Measurements from ENCODE around the gene KCNT2. TPM values are rescaled to one million over a fixed set of nuclear protein-coding genes. Genes with fewer than 3 reads are reported as not detected.
"Not testable (repeated sequence)": the region's sequence is repeated elsewhere in the genome, so short reads cannot be mapped to it uniquely, and the experiment has no call there.

The KCNT2 gene
- total RNA-seq, 2 experiments from 2014 or later, result not detected

DNA sequence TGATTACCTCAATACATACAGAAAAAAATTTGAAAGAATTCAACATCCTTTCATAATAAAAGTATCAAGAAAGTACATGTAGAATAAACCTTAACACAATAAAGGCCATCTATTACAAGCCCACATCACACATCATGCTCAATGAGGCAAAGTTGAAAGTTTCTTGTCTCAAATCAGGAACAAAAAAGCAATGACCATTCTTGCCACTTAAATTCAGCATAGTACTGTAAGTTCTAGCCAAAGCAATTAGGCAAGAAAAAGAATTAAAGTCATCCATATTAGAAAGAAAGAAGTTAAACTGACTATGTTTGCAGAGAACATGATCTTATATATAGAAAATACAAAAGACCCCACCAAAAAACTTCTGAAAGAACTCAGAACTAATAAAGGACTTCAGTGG, 44.5 kb downstream of the KCNT2 start:
- no peaks in the 10 kb centered on the region for H3K36me3 Mint-ChIP-seq
- H3K4me3 Mint-ChIP-seq, result no peak overlapping the region
- DNase-seq (no peak), ATAC-seq (no peak)
- CTCF ChIA-PET, result no interaction called here
- H3K27me3 Mint-ChIP-seq, result no peaks in the 10 kb centered on the region
- no peaks in the 10 kb centered on the region for H3K4me1 Mint-ChIP-seq
- H3K27ac Mint-ChIP-seq, result no peak overlapping the region
- no peaks in the 10 kb centered on the region for H3K9me3 Mint-ChIP-seq (ENCODE audit: low read depth)

DNA sequence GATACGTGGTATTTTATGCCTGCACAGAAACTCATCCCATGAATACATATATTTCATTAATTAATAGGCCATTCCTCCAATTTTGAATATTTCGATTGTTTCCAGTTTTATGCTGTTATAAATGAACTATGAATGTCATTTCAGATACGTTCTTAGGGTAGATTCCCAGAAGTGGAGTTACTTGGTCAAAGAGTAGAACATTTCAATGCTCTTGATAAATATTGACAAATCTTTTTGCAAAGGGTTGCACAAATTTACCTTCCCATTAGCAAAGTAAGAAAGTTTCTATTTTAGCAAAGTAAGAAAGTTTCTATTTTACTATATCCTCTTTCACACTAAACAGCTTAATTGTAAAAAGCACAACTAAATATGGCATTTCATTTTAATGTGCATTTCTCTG, 48.9 kb downstream of the KCNT2 start:
- CTCF ChIA-PET, result no interaction called here
- Mint-ChIP-seq H3K27ac (no peak overlapping the region), H3K27me3 (no peaks in the 10 kb centered on the region), H3K36me3 (no peaks in the 10 kb centered on the region), H3K4me3 (no peak overlapping the region), H3K9me3 (ENCODE audit: low read depth) (no peaks in the 10 kb centered on the region), H3K4me1 (peaks cover 2% of the 10 kb centered on the region)
- ATAC-seq, result no peak
- DNase-seq, result no peak

DNA sequence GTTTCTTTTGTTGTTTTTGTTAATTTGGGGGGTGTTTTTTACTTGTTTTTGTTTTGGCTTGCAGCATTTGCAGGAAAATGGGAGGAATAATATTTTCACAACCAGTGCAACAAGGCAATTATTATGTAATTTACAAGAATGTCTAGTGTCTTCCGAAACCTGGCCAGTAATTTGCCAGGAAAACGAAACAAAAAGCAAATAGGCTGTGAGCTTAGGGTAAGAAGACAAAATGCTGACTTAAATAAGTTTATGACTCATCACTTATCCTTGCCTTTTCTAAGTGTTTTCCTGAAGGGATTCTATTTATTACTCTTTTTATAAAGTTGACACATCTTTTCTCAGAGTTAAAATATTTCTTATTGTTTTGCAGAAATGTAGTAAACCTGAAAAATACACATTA, 49.8 kb downstream of the KCNT2 start:
- Mint-ChIP-seq H3K36me3 (no peaks in the 10 kb centered on the region), H3K9me3 (ENCODE audit: low read depth) (no peaks in the 10 kb centered on the region), H3K4me1 (peaks cover 2% of the 10 kb centered on the region), H3K27ac (no peak overlapping the region), H3K27me3 (no peaks in the 10 kb centered on the region), H3K4me3 (peak overlapping the region; percentile 36)
- CTCF ChIA-PET, result no interaction called here
- no peak for ATAC-seq
- DNase-seq, result no peak

DNA sequence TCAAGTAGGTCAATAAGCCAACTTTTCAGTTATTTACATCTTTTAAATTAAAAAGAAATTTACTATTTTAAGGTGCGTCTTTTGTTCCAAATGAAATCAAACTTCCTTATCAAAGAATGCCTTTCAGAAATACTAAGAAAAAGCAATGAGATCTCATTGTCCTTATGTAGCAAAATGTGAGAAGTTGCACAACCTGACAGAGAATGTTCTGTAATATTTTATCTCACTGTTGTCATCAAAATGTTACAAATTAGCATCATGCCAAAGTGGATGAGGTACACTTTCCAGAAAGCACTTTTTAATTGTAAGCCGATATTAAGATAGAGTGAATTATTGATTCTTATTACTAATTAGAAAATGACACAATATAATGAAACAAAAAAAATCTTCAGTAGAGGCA, 50.4 kb downstream of the KCNT2 start:
- DNase-seq, result no peak
- no peaks in the 10 kb centered on the region for H3K9me3 Mint-ChIP-seq (ENCODE audit: low read depth)
- H3K36me3 Mint-ChIP-seq, result no peaks in the 10 kb centered on the region
- no peak overlapping the region for H3K27ac Mint-ChIP-seq
- H3K4me3 Mint-ChIP-seq, result no peak overlapping the region
- ATAC-seq, result no peak
- CTCF ChIA-PET, result no interaction called here
- H3K27me3 Mint-ChIP-seq, result peaks cover under 1% of the 10 kb centered on the region
- peaks cover 2% of the 10 kb centered on the region for H3K4me1 Mint-ChIP-seq

DNA sequence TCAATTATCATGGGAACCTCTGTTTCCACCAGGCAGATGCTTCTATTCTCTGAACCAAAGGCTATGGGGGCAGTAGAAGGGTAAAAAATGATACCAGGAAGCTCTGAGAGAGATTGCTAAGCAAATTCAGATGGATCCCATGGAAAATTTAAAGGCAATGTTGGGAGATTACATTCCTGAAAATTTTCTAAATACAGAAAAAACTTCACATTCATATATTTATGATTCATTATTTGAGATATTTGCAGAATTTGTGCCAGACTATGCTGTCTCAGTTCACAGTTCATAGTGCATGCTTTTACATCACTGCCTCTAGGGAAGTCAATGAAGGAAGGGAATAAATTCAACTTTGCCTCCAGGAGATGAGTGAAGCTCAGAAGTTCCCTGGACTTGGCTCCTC, 57.5 kb downstream of the KCNT2 start:
- DNase-seq (no peak), ATAC-seq (no peak)
- no peaks in the 10 kb centered on the region for H3K36me3 Mint-ChIP-seq
- H3K9me3 Mint-ChIP-seq (ENCODE audit: low read depth), result no peaks in the 10 kb centered on the region
- no peak overlapping the region for H3K4me3 Mint-ChIP-seq
- peaks cover 5% of the 10 kb centered on the region for H3K27me3 Mint-ChIP-seq
- CTCF ChIA-PET, result no interaction called here
- H3K27ac Mint-ChIP-seq, result no peak overlapping the region
- no peaks in the 10 kb centered on the region for H3K4me1 Mint-ChIP-seq

DNA sequence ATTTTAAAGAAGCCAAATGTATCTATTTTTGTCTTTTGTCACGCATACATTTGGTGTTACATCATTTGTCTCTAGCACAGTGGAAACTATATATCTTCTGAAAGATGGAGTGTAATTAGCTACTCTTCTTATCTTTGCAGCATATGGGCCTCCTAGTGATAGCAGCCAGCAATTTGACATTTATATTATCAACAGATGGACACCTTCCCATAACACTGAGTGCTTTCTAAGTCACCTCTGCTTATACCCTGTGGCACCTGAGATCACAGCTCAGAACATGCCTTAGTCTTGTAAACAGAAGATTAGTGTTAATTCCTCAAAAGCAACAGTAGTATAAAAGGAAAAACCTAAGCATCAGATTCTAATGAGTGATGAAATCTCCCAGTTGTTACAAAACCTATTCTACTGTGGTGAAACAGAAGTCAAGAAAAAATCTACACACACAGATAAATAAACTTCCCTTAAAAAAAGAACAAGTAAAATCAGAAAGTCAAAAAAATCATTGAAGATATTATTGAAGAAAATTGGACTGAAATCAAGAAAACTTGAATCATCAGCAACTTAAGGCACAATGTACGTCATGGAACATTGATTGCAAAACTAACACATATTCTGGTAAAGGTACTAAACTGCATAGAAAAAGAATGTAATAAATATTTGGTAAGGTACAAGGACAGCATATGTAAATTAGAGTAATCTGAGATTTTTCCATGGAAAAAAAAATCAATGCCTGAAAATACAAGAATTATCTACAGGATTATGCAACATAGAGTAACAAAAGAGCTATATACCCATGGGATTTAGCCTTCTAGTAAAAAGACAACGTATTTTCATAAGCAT, 61.7 kb downstream of the KCNT2 start:
- Mint-ChIP-seq H3K4me1 (no peaks in the 10 kb centered on the region), H3K36me3 (no peaks in the 10 kb centered on the region), H3K27ac (no peak overlapping the region), H3K27me3 (no peaks in the 10 kb centered on the region), H3K9me3 (ENCODE audit: low read depth) (no peaks in the 10 kb centered on the region), H3K4me3 (no peak overlapping the region)
- CTCF ChIA-PET, result no interaction called here
- DNase-seq (no peak), ATAC-seq (no peak)

DNA sequence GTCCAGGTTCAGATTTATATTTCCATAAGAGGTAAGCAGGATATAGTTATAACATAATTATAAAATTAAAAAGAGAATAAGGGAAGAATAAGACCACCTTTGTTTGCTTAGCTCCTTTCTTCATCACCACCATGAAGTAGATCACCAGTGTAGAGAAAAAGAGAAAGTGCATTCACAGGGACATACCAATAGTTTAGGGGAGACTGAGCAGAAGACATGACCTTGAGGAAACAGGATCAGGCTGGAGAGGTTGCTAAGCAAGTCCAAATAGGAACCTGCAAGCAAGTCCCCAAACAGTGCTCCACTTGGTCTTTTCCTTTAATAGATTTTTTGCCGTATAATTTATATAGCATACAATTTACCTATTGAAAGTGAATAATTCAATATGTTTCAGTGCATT, 63.0 kb downstream of the KCNT2 start:
- ATAC-seq (no peak), DNase-seq (no peak)
- Mint-ChIP-seq H3K4me1 (no peaks in the 10 kb centered on the region), H3K4me3 (no peak overlapping the region), H3K27me3 (no peaks in the 10 kb centered on the region), H3K27ac (no peak overlapping the region), H3K9me3 (ENCODE audit: low read depth) (no peaks in the 10 kb centered on the region), H3K36me3 (no peaks in the 10 kb centered on the region)
- CTCF ChIA-PET, result no interaction called here

DNA sequence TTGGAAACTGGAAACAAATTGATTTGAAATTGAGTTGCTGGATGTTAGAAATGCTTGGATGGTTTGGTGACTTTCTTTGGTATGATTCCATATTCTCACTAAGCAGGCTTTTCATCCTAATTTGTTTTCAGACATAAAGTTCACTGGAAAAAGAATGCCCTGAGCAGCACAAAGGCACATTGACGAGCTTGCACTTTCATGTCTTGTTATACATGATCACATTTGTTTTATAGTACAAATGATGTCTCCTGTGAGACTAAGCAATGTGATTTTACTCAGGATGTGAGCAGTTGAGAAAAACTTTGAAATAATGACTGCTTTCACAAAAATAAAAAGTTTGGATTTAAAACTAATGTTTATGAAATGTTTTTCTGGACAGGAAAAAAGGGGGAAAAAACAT, 63.6 kb downstream of the KCNT2 start:
- Mint-ChIP-seq H3K27ac (no peak overlapping the region), H3K27me3 (no peaks in the 10 kb centered on the region), H3K4me3 (no peak overlapping the region), H3K4me1 (no peaks in the 10 kb centered on the region), H3K9me3 (ENCODE audit: low read depth) (no peaks in the 10 kb centered on the region), H3K36me3 (no peaks in the 10 kb centered on the region)
- CTCF ChIA-PET, result no interaction called here
- ATAC-seq, result no peak
- DNase-seq, result no peak

DNA sequence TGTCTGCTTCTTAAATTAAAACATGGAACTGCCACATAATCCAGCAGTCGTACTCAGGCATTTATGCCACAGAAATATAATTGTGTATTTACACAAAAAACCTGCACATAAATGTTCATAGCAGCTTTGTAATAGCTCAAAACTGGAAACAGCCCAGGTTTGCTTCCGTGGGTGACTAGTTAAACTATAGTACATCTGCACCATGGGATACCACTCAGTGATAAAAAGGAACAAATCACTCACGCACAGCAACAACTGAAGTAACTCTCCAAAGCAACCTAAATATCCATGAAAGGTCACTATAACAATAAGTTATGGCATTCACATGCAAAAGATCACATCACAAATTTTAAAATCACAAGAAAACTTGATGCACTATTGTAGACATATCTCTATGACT, 64.4 kb downstream of the KCNT2 start:
- CTCF ChIA-PET, result no interaction called here
- H3K27me3 Mint-ChIP-seq, result no peaks in the 10 kb centered on the region
- no peaks in the 10 kb centered on the region for H3K36me3 Mint-ChIP-seq
- no peaks in the 10 kb centered on the region for H3K9me3 Mint-ChIP-seq (ENCODE audit: low read depth)
- H3K4me3 Mint-ChIP-seq, result no peak overlapping the region
- no peak for DNase-seq
- ATAC-seq, result no peak
- no peak overlapping the region for H3K27ac Mint-ChIP-seq
- H3K4me1 Mint-ChIP-seq, result no peaks in the 10 kb centered on the region

DNA sequence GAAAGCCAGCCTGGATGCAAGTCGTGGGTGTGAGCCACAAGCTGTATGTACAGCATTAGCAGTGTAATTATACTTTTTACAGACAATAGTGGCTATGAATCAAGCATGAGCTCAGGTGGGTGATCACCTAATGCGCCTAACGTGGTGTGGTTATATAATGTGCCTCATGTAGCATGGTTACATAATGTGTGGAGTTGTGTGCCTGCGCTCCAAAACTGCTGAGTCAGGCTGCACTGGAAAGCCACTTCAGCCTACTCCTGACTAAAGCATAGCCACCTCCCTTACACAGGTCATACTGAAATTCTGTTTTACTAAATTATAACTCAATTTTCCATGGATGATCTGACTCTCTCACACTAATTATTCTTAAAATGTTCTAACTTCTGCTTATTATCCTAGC, 69.8 kb downstream of the KCNT2 start:
- CTCF ChIA-PET, result no interaction called here
- Mint-ChIP-seq H3K36me3 (peaks cover 2% of the 10 kb centered on the region), H3K27ac (no peak overlapping the region), H3K4me3 (no peak overlapping the region), H3K27me3 (no peaks in the 10 kb centered on the region), H3K9me3 (ENCODE audit: low read depth) (peaks cover 6% of the 10 kb centered on the region), H3K4me1 (no peaks in the 10 kb centered on the region)
- ATAC-seq (no peak), DNase-seq (no peak)

DNA sequence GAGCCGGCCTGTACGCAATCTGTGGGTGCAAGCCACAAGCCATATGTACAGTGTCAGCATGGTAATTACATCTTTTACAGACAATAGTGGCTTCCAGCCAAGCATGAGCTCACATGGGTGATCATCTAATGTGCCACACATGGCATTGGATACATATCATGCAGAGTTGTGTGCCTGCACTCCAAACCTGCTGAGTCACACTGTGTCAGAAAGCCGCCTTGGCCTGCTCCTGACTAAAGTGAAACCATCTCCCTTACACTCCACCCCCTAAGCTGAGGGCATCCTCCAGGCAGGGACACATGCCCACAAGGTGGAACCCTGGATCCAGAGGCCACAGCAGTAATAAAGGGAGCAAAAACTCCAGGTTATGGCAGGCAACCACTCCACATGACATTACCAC, 72.5 kb downstream of the KCNT2 start:
- CTCF ChIA-PET, result no interaction called here
- DNase-seq, result no peak
- Mint-ChIP-seq H3K27ac (no peak overlapping the region), H3K4me3 (no peak overlapping the region), H3K36me3 (peaks cover 2% of the 10 kb centered on the region), H3K9me3 (ENCODE audit: low read depth) (peaks cover 6% of the 10 kb centered on the region), H3K27me3 (no peaks in the 10 kb centered on the region), H3K4me1 (no peaks in the 10 kb centered on the region)
- ATAC-seq, result no peak

DNA sequence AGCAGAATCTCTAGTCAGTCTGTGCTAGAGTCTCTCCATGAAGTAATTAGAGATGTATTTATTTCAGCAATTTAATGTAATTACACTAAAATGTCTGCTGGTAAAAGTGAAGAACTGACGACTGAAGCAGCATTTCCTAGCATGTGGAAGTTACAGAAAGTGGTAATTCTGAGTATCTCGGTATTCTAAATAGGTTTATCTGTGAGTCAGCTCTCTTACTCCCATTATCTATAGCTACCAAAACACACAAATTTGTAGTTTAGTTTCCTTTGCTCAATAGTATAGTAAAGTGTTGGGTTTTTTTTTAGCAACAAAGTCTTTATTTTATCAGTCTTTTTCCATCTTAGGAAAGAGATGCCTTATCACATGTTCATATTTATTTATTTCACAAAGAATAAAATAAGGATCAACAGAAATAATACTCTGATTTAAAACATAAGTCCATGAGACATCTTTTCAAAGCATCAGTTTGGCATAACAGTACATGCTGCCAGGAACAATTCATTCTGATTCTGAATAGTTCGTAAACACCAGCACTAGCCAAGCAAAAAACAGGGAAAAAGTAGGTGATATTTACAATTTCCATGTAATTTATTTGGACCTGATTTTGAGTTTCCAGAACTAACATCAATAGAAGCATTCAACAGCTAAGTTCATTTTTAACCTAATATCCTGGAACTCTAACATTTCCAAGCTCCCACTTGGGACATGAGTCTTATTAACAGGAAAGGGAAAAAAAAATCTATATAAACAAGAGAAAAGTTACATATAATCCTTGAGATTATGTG, 76.3 kb downstream of the KCNT2 start:
- no peak for DNase-seq
- Mint-ChIP-seq H3K4me1 (no peaks in the 10 kb centered on the region), H3K9me3 (ENCODE audit: low read depth) (peaks cover 2% of the 10 kb centered on the region), H3K36me3 (peaks cover 2% of the 10 kb centered on the region), H3K4me3 (no peak overlapping the region), H3K27me3 (no peaks in the 10 kb centered on the region), H3K27ac (no peak overlapping the region)
- ATAC-seq, result no peak
- CTCF ChIA-PET, result no interaction called here

DNA sequence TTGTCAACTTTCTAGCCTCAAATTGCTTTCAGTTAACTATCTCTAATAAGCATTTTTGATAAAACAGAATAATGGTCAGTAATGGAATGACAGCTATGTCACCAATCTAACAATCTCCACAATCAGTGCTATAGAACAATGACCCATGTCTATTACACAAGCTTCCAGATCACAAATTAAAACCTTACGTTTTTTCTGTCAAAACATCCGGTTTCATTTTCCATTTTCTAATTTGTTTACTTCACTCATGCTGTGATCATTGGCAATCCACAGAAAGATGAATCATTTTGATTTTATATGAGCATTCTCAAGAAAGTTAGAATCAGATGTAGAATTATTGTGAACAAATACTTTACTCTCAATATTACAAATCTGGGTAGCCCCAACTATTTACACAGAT, 80.3 kb downstream of the KCNT2 start:
- H3K27me3 Mint-ChIP-seq, result no peaks in the 10 kb centered on the region
- no peak overlapping the region for H3K27ac Mint-ChIP-seq
- no peaks in the 10 kb centered on the region for H3K36me3 Mint-ChIP-seq
- CTCF ChIA-PET, result no interaction called here
- DNase-seq (no peak), ATAC-seq (no peak)
- no peaks in the 10 kb centered on the region for H3K9me3 Mint-ChIP-seq (ENCODE audit: low read depth)
- no peak overlapping the region for H3K4me3 Mint-ChIP-seq
- no peaks in the 10 kb centered on the region for H3K4me1 Mint-ChIP-seq

DNA sequence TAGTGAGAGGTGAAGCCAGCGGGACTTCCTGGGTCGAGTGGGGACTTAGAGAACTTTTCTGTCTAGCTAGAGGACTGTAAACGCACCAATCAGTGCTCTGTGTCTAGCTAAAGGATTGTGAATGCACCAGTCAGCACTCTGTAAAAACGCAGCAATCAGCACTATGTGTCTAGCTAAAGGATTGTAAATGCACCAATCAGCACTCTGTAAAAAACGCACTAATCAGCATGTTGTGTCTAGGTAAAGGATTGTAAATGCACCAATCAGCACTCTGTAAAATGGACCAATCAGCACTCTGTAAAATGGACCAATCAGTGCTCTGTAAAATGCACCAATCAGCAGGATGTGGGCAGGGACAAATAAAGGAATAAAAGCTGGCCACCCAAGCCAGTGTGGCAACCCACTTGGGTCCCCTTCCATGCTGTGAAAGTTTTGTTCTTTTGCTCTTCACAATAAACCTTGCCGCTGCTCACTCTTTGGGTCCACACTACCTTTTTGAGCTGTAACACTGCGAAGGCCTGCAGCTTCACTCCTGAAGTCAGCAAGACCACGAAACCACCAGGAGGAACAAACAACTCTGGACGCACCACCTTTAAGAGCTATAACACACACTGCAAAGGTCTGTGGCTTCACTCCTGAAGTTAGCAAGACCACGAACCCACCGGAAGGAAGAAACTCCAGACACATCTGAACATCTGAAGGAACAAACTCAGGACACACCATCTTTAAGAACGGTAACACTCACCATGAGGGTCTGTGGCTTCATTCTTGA, 85.5 kb downstream of the KCNT2 start:
- H3K4me3 Mint-ChIP-seq; H3K9me3 Mint-ChIP-seq (ENCODE audit: low read depth); ATAC-seq; H3K27me3 Mint-ChIP-seq; CTCF ChIA-PET; H3K27ac Mint-ChIP-seq; H3K36me3 Mint-ChIP-seq; H3K4me1 Mint-ChIP-seq; DNase-seq: not testable (repeated sequence)
